Activated CD8-positive, alpha-beta memory T cell treated with anti-CD3 and anti-CD28 coated beads for 24 hours (primary cell): ENCODE data around the gene RSPH4A.
A peak's percentile ranks its signal among the peaks of the same experiment; 100 is the strongest.
"Not testable (repeated sequence)": the region's sequence is repeated elsewhere in the genome, so short reads cannot be mapped to it uniquely, and the experiment has no call there.

Experiments used
- DNase-seq: peaks from one replicate; pipeline ENCODE4 v3.0.0-alpha.2; 2020

The RSPH4A gene

DNA sequence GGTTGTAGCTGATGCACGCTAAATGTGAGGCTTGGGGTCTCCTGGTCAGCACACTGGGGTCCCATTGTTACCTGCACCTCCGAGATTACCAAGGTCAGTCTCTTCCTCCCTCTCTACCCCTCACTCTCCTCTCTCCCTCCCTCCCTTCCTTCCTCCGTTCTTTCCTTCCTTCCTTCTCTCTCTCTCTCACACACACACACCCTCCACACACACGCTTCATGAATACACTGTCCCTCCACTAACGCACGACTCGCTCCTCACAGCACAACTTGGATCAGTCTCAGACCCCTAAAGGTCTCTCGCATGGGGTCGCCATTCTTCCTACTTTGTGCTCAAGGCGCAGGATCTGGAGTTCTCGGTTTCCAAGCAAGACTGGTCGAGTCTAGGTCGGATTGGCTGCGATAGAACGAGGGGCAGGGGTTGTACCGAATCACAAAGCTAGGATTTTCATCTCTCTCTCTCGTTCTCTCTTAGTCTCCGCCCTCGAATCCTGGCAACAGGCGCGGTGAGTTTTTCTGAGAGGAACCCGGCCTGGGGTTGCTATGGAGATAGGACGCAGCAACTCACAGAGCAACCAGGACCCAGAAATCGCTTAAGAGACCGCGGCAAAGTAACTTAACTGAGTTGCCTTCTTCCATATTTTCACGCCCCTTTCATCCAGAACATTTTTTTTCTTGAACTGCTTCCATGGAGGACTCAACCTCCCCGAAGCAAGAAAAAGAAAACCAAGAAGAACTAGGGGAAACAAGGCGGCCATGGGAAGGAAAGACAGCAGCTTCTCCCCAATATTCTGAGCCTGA, at the start of gene RSPH4A:
Gene RSPH4A (plus strand): TSS at position 543 of the 800 bp plus-strand sequence. CDS start 145 bp downstream, at position 688.
- peak; percentile 74 for DNase-seq

DNA sequence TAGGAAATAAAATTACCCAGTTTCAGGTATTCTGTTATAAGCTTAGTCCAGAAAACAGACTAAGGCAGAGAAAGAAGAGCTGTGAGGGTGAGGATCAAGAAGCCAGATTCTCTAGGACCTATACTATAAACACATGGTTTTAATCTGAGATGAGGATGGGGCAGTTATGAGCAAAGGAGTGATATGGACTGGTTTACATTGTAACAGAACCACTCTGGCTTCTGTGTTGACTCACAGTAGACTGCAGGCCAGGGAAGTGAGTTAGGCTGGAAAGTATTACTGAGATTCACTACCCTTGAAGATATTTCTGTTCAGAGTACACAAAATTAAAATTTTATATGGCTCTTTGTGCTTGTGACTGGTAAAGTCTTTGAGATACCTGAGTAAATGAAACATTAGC, 48.2 kb upstream of the RSPH4A start:
- no peak for DNase-seq

DNA sequence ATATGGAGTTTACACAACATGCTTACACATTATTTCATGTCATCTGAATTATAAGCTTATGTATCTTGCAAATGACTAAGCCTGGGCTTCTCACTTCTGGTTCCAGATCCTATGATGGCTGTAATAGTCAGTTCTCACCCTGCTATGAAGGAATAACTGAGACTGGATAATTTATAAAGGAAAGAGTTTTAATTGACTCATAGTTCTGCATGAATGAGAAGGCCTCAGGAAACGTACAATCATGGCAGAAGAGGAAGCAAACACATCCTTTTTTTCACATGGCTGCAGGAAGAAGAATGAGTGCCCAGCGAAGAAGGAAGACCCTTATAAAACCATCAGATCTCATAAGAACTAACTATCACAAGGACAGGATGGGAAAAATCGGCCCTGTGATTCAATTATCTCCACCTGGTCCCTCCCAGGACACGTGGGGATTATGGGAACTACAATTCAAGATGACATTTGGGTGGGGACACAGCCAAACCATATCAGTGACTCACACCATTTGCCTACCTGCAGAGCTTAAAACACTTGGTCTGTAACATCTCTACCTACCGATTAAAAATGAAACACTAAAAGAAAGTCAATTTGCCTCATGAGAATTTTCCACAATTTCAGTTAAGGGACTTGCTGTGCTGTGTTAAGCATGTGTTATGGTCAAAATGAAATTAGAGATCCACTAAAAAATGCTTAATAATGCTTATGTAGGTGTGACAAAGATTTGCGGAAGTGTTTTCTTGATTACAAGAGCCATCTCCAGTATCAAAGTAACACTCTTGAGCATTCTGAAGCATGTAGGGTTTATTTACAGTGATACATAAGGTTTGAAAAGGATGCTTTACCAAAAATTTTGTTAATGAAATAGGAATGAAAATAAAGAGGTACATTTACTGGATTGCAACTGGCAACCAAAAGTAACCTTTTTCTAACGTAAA, 47.2 kb upstream of the RSPH4A start:
- DNase-seq = no peak

DNA sequence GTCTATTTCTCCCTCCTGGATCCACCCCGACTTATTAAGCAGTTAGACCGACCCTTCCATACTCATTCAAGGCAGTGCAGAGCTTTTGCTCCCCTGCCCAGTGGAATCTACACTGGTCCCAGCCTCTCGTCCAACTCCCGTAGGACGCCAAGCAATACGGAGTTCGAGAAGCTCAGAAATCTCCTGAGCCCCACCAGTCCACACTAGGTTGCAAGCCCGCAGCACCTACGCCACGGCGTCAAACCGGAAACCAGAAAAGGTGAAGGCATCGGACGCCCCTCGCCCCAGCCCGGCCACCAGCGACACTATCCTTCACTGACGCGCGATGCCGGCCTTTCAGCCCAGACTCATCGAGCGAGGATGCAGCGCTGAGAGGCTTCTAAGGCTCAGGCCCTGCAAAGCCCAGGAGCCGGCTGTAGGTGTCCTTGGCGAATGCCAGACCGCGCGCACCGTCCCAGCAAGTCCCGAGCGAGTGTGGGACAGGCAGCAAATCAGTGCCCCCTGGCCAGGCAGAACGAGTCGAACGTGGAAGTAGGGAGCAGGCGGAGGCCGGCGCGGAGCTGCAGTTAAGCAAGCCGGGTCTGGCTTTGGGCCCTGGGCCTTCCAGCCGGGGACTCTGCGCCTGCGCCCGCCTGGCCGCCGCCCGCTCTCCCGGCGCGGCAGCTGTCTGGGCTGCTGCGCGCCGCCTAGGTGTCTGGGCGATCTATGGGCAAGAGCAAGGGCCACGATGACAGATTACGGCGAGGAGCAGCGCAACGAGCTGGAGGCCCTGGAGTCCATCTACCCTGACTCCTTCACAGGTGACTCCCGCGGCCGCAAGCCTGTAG, 45.2 kb upstream of the RSPH4A start, which contains the start of gene RWDD1:
Gene RWDD1 (plus strand): TSS at position 649 of the 827 bp plus-strand sequence. CDS start 79 bp downstream, at position 728.
- DNase-seq = peak; percentile 98

DNA sequence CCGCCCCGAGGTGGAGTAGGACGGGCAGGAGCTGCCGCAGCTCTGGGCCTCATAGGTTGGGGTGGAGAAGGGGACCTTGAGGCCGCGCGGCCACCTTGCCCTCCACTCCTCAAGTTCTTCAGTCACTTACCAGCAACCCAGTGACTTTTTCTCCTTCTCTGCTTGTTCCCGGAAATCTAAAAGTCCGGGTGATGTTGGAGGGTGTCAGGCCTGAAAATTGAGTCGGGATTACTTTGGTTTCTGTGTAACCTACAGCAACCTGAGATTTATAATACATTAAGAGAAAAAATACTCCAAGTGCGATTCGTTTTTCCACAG, 44.6 kb upstream of the RSPH4A start:
- DNase-seq = no peak

DNA sequence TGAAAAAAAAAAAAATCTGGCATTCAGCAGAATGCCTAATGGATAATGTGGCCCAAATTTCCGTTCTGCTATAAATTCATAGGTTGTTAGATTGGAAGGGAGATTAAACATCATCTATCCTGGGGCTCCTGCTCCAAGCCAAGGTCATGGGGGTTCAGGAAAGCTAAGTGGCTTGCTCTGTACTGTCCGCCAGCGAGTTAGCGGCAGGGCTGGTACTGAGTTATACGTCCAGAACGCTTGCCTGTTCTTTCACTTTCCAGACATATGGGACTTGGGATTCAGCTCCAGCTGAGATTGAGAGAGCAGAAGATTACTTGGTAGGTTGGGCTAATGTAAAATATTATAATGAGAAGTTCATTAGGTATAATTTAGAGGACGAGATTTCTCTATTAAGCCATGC, 44.1 kb upstream of the RSPH4A start:
- no peak for DNase-seq

DNA sequence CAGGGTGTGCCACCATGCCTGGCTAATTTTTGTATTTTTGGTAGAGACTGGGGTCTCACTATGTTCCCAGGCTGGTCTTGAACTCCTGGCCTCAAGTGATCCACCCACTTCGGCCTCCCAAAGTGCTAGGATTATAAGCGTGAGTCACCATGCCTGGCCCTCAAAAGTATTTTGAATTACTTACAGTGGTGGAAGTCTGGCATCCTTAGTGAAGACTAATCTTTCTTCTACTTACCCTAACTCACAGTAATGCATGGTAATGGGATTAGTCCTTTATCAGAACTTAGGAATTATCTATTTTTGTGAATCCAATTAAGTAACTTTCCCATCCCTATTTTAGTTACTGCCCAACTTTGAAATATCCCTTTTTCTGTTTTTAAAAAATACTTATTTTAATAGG, 41.1 kb upstream of the RSPH4A start:
- DNase-seq = no peak

DNA sequence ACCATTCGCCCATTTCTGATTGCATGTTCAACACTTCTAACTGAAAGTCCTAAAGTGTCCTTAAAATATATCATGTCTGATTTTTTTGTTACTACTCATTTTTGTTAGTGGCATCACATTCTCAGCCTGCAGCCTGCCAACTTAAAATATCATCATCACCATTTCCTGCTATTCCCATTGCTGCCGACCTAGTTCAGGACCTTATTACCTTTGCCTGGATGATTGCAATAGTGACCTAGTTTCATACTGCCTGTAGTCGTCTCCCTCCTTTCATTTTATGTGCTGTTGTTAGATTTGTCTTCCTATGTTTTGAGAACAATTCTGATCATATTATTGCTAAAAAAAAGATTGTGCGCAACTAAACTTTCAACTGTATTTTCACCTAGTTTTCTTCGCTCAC, 38.8 kb upstream of the RSPH4A start:
- DNase-seq = no peak

DNA sequence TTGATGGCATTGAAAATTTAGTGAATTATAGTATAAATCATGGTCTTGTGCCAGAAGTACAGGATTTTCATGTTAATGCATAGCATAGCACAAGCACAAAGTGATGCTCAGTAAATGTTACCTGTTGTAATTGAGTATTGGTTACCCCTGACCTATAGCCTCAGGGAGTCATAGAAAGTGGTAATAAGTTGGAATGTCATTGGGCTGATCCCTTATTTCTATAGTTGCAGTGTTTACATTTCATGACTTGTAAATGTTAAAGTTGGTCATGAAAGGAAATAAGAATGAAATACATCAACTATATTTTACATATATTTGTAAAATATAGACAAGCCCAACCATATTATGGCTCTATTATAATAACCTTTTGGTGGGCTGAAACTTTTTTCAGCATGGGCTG, 37.9 kb upstream of the RSPH4A start:
- DNase-seq = no peak

DNA sequence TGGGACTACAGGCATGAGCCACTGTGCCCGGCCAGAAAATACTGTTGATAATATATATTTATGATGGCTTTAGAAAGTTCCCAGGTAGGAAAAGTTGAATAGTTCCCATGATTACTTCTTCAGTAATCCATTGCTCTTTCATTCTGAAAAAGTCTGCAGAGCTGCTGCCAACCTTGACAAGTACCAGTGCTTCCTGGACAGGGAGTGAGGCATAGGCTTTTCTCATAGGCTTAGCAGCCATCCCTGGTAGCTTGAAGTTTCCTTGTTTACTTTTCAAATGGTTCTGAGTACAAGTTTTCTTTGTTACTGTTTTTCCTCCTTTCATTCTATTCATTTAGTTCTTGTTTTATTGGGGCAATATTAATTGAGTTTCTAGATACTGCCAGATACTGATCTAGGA, 37.1 kb upstream of the RSPH4A start:
- DNase-seq = no peak

DNA sequence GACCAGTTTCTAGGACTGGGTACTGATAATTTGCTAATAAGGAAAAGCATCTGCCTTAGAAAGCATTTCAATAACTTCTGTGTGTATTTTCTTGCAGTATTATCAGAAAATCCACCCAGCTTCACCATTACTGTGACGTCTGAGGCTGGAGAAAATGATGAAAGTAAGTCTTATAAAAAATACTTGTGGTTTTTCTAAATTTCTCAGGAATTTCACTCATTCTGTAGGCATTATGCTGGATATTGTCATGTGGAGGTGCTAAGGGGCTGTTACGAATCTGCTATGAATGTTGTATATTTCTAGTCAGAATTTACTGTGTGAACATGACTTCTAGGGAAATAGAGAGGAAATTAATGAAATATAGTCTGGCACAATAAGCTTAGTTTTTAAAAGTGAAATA, 36.1 kb upstream of the RSPH4A start:
- no peak for DNase-seq

DNA sequence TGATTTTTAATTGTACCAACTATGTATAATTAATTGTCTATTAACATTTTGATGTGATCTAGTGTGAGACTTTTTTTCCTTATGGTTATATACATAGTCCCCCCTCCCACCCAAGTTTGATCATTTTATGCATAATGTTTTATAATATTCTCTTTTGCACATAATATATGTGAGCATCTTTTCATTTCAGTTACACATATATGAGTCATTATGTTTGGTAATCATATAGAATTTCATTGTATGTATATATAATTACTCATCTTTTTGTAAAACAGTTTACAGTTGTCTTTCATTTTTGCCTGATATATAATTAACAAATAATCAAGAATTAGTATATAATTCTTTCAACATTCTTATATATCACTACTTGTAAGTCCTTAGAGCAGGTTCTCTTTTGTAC, 30.0 kb upstream of the RSPH4A start:
- DNase-seq = no peak

DNA sequence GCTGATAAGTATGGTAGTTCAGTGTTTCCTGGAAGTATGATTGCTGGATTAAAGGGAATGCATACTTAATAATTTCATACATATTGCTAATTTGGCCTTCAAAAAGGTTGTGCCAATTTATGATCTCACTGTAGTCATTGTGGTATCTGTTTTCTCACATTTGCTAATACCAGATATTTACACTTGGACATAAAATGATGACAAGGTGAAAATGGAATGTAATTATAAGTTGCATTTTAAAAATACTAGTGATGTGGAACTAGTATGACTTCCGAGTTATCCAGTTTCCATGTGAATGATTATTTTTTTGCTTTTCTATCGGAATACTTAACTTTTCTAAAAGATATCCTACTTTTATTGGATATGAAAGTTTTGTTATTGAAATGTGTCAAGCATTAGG, 29.5 kb upstream of the RSPH4A start:
- DNase-seq = no peak

DNA sequence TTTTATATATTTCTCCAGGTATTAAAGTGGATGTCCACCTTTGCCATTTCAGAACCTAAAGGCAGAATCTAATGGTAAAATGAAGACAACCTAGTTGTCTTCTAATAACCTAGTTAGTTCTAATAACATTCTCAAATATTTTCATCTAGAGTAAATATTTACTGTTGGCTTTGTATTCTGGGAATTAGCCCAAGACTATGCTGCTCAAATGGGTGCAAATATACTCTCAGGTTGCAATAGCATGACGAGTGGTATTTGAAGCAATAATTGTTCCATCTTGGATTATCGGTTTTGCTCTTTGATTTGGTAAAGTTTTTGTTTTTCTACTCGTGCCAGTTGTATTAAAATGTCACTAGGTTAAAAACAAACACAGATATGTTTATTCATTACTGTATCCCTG, 21.0 kb upstream of the RSPH4A start:
- DNase-seq = no peak

DNA sequence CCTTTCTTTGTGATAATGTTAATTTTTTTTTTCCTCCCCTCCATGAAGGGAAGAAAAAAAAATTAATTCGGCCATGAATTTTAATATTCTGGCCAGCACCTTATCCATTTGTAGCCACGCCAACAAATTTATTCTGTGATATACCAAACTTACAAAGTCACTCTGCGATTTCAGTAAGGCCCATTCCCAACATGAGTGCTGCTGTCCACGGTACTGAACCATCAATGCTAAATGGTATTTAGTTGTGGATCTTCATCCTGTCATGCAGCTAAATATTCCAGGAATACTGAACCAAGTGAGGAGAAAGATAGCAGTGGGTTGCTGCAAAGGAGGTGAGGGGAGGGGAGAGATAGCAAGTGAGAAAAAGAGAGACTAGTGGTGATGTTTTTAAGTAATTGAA, 19.5 kb upstream of the RSPH4A start:
- DNase-seq = no peak

DNA sequence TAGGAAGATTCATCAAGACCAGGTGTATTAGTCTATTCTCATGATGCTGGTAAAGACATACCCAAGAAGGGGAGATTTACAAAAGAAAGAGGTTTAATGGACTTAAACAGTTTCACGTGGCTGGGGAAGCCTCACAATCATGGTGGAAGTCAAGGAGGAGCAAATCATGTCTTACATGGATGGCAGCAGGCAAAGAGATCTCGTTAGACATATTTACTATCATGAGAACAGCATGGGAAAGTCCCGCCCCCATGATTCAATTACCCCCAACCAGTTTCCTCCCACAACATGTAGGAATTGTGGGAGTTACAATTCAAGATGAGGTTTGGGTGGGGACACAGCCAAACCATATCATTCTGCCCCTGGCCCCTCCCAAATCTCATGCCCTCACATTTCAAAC, 12.4 kb upstream of the RSPH4A start:
- DNase-seq = not testable (repeated sequence)

DNA sequence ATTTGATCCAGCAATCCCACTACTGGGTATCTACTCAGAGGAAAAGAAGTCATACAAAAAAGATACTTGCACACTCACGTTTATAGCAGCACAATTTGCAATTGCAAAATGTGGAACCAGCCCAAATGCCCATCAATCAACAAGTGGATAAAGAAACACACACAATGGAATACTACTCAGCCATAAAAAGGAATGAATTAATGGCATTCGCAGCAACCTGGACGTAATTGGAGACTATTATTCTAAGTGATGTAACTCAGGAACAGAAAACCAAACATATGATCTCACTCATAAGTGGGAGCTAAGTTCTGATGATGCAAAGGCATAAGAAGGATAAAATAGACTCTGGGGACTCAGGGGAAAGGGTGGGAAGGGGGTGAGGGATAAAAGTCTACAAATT, 11.4 kb upstream of the RSPH4A start:
- not testable (repeated sequence) for DNase-seq

DNA sequence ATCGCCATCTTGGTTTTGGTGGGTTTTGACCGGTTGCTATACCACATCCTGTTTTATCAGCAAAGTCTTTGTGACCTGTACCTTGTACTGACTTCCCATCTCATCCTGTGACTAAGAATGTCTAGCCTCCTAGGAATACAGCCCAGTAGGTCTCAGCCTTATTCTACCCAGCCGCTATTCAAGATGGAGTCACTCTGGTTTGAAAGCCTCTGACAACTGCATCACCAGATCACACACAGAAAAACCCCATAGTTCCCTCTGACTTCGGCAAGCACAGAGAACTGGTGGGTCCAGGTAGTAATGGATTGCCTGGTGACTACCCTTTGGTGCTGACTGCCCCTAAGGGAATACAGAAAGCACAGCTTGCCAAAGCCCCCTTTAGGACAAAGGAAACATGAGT, 10.3 kb upstream of the RSPH4A start:
- no peak for DNase-seq

DNA sequence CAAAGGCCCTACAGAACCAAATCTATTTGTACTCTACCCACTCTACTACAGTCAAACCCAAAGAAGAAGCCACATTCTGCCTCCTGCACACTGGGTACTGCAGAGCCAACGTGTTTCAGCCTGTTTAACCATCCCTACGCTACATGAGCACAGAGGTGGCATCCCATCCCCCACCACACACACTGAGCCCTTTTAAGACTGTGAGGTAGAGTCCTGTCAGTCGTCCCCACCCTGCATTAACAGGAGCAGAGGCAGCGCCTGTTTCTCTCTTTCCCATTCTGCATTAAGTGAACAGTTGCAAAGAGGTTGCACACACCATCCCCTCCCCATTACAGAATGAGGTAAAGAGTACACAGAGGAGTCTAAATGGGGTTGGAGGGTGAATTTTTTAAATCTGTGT, 5.2 kb upstream of the RSPH4A start:
- DNase-seq = no peak

DNA sequence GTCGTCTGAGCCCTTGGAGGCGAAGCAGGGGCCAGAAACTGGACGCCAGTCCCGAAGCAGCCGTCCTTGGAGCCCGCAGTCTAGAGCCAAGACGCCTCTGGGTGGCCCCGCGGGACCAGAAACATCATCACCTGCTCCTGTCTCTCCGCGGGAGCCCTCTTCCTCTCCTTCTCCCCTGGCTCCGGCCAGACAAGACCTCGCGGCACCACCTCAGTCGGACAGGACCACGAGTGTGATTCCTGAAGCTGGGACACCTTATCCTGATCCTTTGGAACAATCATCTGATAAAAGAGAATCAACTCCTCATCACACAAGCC, 416 bp downstream of the RSPH4A start:
- DNase-seq = no peak

DNA sequence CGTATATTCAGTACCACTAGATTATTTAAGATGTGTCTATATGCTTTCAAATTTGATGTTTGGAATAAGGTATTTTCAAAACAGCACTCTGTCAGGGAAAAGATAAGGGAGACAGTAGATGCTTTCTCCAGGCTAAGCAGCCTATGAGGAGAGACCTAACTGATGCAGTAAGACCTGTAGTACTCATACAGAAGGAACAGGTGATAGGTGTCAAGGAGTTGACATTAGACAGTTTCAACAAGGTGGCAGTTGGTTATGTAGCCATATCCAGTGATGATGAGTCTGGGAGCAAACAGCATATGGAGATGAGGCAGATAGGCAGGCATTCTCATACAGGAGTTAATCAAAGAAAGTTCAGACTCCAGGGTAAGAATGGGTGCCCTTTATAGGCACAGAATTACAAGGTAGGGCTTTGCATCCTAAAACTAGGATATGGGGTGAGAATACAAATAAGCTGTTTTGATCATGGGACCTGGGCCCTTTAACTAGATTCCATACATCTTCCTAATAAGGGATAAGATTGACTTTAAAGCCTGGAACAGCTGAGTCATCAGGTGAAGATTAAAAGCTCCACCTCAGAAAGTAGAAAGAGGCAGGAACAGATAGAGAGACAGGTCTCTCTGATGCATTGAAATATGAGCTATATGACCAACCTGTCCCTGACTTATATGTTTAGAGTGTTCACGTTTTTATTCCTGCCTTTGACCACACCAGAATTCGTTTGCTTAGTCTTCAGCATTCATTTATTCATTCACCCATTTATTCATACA, 7.9 kb downstream of the RSPH4A start:
- no peak for DNase-seq

DNA sequence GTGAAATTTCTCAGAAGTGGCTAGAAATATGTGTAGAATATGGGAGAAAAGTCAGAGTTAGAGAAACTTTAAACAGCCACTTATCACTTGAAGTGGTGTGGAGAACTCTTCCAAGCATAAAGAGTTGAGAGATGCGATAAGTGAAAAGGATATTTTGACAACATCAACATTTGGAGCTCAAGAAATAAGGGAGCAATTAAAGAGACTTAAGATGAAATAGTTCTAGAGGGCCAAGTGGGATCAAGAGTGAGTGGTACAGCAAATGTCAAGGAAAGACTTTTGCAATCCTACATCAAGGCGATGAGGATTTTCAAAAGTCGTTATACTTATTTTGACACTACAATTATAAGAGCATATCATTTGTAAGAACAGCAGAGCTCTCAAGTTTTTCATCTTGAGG, 9.6 kb downstream of the RSPH4A start:
- no peak for DNase-seq

DNA sequence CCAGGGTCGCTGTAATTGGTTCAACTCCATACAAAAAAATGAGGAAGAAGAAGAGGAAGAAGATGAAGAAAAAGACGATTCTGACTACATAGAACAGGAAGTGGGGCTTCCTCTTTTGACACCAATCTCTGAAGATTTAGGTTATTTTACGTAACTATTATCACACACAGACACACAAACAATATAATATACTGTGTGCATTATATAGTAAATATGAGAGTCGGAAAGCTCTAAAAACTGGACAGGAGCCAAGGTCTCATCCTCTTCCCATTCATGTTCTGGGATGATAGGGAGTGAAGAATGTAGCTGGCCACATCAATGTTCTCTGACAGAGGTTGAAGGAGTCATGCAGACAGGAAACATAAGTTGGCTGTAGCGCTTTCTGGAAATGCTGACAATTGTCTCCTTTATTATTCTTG, 13.3 kb downstream of the RSPH4A start:
- DNase-seq = no peak
